HL-60/S4 treated with retinoic acid at 250 ng/mL for 4 days and 3 days (cell line): Measurements from ENCODE around the gene HNRNPA1L2.
"Not testable (repeated sequence)": the region's sequence is repeated elsewhere in the genome, so short reads cannot be mapped to it uniquely, and the experiment has no call there.

Source experiments
- in situ Hi-C: fragments of 300-500 bp; cut with MboI; formaldehyde crosslinking; loops from 2 replicates; pipeline ENCODE4 v1.7.0; 2022; ENCODE audit warnings: low sequenced_read_pairs

The HNRNPA1L2 gene

GRCh38 chr13:52644108-52644507 lies 1.9 kb downstream of the HNRNPA1L2 start:
- in situ Hi-C loops: no loop called here

GRCh38 chr13:52646967-52647366 lies 4.7 kb downstream of the HNRNPA1L2 start:
- in situ Hi-C loops: no loop called here

- in situ Hi-C loops: no loop called here
Measured at GRCh38 chr13:52650731-52651130, 8.5 kb downstream of the HNRNPA1L2 start.

GRCh38 chr13:52651897-52652195 lies 9.6 kb downstream of the HNRNPA1L2 start:
- in situ Hi-C loops: no loop called here

GRCh38 chr13:52652196-52652979 lies 10.2 kb downstream of the HNRNPA1L2 start, which contains the start of gene SUGT1:
Gene SUGT1 (plus strand): TSS chr13:52652836. CDS start chr13:52652921, 85 bp downstream.
- in situ Hi-C loops: no loop called here

- in situ Hi-C loops: no loop called here
Measured at GRCh38 chr13:52652980-52653303, 10.7 kb downstream of the HNRNPA1L2 start.

- in situ Hi-C loops: no loop called here
Measured at GRCh38 chr13:52659340-52659739, 17.1 kb downstream of the HNRNPA1L2 start.

GRCh38 chr13:52664272-52664671 lies 22.0 kb downstream of the HNRNPA1L2 start:
- in situ Hi-C loops: no loop called here

- in situ Hi-C loops: no loop called here
Measured at GRCh38 chr13:52665325-52665724, 23.1 kb downstream of the HNRNPA1L2 start.

- in situ Hi-C loops: no loop called here
Measured at GRCh38 chr13:52669677-52670076, 27.4 kb downstream of the HNRNPA1L2 start.

- in situ Hi-C loops: no loop called here
Measured at GRCh38 chr13:52670726-52671125, 28.5 kb downstream of the HNRNPA1L2 start.

GRCh38 chr13:52673465-52673864 lies 31.2 kb downstream of the HNRNPA1L2 start:
- in situ Hi-C loops: no loop called here

- in situ Hi-C loops: no loop called here
Measured at GRCh38 chr13:52677823-52678222, 35.6 kb downstream of the HNRNPA1L2 start.

GRCh38 chr13:52685806-52686205 lies 43.6 kb downstream of the HNRNPA1L2 start:
- in situ Hi-C loops: not testable (repeated sequence)

- in situ Hi-C loops: no loop called here
Measured at GRCh38 chr13:52686376-52686775, 44.1 kb downstream of the HNRNPA1L2 start.
